Measurements from ENCODE around the gene CDKN1C.

GRCh38 chr11:2921261-2921660, 35.7 kb upstream of the CDKN1C start:
- TF ChIP-seq CTCF (IDR thresholded peaks at IDR 0.05; ENCODE audit: insufficient read depth, low read length) (no peak), POLR2AphosphoS5 (IDR thresholded peaks at IDR 0.05; ENCODE audit: low read depth) (no peak), REST (IDR thresholded peaks at IDR 0.05; ENCODE audit: insufficient replicate concordance, low read depth) (no peak)
